Panc1 (cell line): ENCODE data around the gene TMEM39B. TPM values are rescaled to one million over a fixed set of nuclear protein-coding genes. Genes with fewer than 3 reads are reported as not detected.

ENCODE experiments used
- ATAC-seq: fragments of 200-7000 bp; cut with Tn5 transposase; 2 replicates; pipeline ENCODE4 v1.9.1; 2020; ENCODE audit warnings: mild to moderate bottlenecking, moderate library complexity
- BruUV-seq: library from RNA; stranded (reverse); fragments of 400-500 nt; replicated peaks from 2 replicates; lab custom pipeline; 2021; lab: Mats Ljungman, UMichigan
- CTCF ChIA-PET: fragments of 300-600 bp; sonication (Branson Sonifier 250); formaldehyde crosslinking; loops from one replicate; lab custom pipeline; 2022; ENCODE audit warnings: antibody characterized with exemption; lab: Charles Lee
- POLR2A ChIA-PET: fragments of 300-600 bp; sonication (Branson Sonifier 250); formaldehyde crosslinking; loops from one replicate; lab custom pipeline; 2022; ENCODE audit warnings: antibody characterized with exemption; lab: Charles Lee
- DNase-seq: peaks from one replicate; pipeline ENCODE4 v3.0.0-alpha.2; 2010; ENCODE audit warnings: low read depth, low spot score
- H3K27ac ChIP-seq: 2 replicates; pipeline ENCODE4 v1.5.1; 2011; ENCODE audit warnings: mild to moderate bottlenecking, low read length, inconsistent platforms
- H3K27me3 ChIP-seq: fragments of 200-500 bp; sonication (Bioruptor generic); 2 replicates; pipeline ENCODE4 v1.6.0; 2014; ENCODE audit warnings: low read length, inconsistent platforms; ENCODE audit not compliant: control insufficient read depth, insufficient read depth
- H3K36me3 ChIP-seq: fragments of 200-500 bp; sonication (Bioruptor generic); 2 replicates; pipeline ENCODE4 v1.5.1; 2014; ENCODE audit warnings: inconsistent platforms, mild to moderate bottlenecking, low read length, moderate library complexity; ENCODE audit not compliant: control insufficient read depth, insufficient read depth
- H3K4me1 ChIP-seq: 2 replicates; pipeline ENCODE4 v1.5.1; 2011; ENCODE audit warnings: inconsistent platforms, mild to moderate bottlenecking, low read length, moderate library complexity; ENCODE audit not compliant: control insufficient read depth, insufficient read depth
- H3K4me3 ChIP-seq, 2 experiments: 2 replicates each; pipeline ENCODE4 v1.5.1; 2011 to 2012; ENCODE audit warnings: low read depth in 2 of 2, low read length in 2 of 2, mild to moderate bottlenecking in 2 of 2, inconsistent platforms in 1 of 2, moderate library complexity in 1 of 2
- H3K9me3 ChIP-seq: fragments of 200-500 bp; sonication (Bioruptor generic); 2 replicates; pipeline ENCODE4 v1.5.1; 2014; ENCODE audit warnings: low read depth, mild to moderate bottlenecking, inconsistent platforms, low read length, moderate library complexity; ENCODE audit not compliant: control insufficient read depth, insufficient read depth
- CTCF ChIP-seq: fragments of 450-650 bp; IDR thresholded peaks from 2 replicates; pipeline ENCODE4 v1.5.1; 2017; ENCODE audit warnings: mild to moderate bottlenecking
- POLR2AphosphoS5 ChIP-seq: IDR thresholded peaks from 2 replicates; pipeline ENCODE4 v1.6.1; 2012; ENCODE audit warnings: mild to moderate bottlenecking, low read depth, low read length, moderate library complexity
- SIN3A ChIP-seq: IDR thresholded peaks from 2 replicates; pipeline ENCODE4 v1.6.1; 2012; ENCODE audit warnings: low read depth, mild to moderate bottlenecking, low read length, moderate library complexity, borderline replicate concordance; ENCODE audit not compliant: insufficient read depth
- TCF7L2 ChIP-seq: IDR thresholded peaks from 2 replicates; pipeline ENCODE4 v1.6.1; 2011; ENCODE audit warnings: mild to moderate bottlenecking, low read depth, low read length, inconsistent platforms
- in situ Hi-C: cut with HindIII; loops from 2 replicates; pipeline ENCODE4 v1.10.0; 2016; ENCODE audit warnings: low sequenced_read_pairs, low pct_unique_long_range_greater_than_20kb
- intact Hi-C: fragments of 100-400 bp; cut with micrococcal nuclease; formaldehyde crosslinking; loops from one replicate; pipeline ENCODE4 v1.10.0; 2022; ENCODE audit not compliant: unreplicated experiment
- total RNA-seq: library from RNA; stranded (reverse); gene quantifications from one replicate; pipeline ENCODE4 v1.2.1, GENCODE V29; 2021; ENCODE audit not compliant: unreplicated experiment
- TF ChIP-seq, protein P1 (sequence below), 2 experiments: IDR thresholded peaks; 2 replicates each; pipeline ENCODE4 v1.6.1; 2011 to 2012; ENCODE audit warnings: low read depth in 2 of 2, control low read depth in 1 of 2, low read length in 1 of 2, mild to moderate bottlenecking in 1 of 2, moderate library complexity in 1 of 2; ENCODE audit not compliant: insufficient read depth in 1 of 2

TMEM39B gene
- total RNA-seq, 1 experiment from 2014 or later: 35.0 TPM

- POLR2A ChIA-PET: no interaction called here
- in situ Hi-C loops: no loop called here
- Histone ChIP-seq H3K36me3 (peaks cover 7% of the 10 kb centered on the region; the same call in 1 of the 2 replicates), H3K27me3 (no peaks in the 10 kb centered on the region), H3K4me1 (no peaks in the 10 kb centered on the region), H3K27ac (no peak overlapping the region), H3K4me3 (no peak overlapping the region), H3K9me3 (no peaks in the 10 kb centered on the region)
- CTCF ChIA-PET: no interaction called here
- no peak for DNase-seq
- BruUV-seq: no TSS peak
- ATAC-seq: no peak
- intact Hi-C loops: no loop called here
- TF ChIP-seq POLR2AphosphoS5 (0 out of 2 replicates have a peak, but pooled peaks have one; percentile 30), CTCF (no peak)
Measured at GRCh38 chr1:32104127-32104526, 31.4 kb downstream of the TMEM39B start.

DNA sequence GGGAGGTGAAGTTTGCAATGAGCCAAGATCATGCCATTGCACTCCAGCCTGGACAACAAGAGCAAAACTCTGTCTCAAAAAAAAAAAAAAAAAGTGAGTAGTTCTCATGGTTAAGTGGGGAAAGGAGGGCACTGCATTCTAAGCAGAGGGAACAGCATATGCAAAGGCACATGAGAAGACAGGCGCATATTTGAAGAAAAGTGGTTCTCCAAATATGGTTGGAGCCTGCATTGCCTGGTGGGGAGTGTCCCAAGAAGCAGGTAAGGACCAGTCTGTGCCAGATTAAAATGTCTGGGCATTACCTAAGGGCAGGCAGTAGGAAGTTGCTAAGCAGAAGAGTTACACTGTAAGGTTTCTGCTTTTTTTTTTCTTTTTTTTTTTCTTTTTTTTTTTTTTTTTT, 32.6 kb downstream of the TMEM39B start:
- Histone ChIP-seq H3K36me3 (peaks cover 7% of the 10 kb centered on the region; the same call in 1 of the 2 replicates), H3K27ac (no peak overlapping the region), H3K4me3 (no peak overlapping the region), H3K4me1 (peaks cover 2% of the 10 kb centered on the region; the same call in 1 of the 2 replicates), H3K9me3 (no peaks in the 10 kb centered on the region), H3K27me3 (no peaks in the 10 kb centered on the region)
- DNase-seq: no peak
- ChIA-PET CTCF (no interaction called here), POLR2A (no interaction called here)
- intact Hi-C loops (no loop called here), in situ Hi-C loops (no loop called here)
- TF ChIP-seq, protein P1, sequence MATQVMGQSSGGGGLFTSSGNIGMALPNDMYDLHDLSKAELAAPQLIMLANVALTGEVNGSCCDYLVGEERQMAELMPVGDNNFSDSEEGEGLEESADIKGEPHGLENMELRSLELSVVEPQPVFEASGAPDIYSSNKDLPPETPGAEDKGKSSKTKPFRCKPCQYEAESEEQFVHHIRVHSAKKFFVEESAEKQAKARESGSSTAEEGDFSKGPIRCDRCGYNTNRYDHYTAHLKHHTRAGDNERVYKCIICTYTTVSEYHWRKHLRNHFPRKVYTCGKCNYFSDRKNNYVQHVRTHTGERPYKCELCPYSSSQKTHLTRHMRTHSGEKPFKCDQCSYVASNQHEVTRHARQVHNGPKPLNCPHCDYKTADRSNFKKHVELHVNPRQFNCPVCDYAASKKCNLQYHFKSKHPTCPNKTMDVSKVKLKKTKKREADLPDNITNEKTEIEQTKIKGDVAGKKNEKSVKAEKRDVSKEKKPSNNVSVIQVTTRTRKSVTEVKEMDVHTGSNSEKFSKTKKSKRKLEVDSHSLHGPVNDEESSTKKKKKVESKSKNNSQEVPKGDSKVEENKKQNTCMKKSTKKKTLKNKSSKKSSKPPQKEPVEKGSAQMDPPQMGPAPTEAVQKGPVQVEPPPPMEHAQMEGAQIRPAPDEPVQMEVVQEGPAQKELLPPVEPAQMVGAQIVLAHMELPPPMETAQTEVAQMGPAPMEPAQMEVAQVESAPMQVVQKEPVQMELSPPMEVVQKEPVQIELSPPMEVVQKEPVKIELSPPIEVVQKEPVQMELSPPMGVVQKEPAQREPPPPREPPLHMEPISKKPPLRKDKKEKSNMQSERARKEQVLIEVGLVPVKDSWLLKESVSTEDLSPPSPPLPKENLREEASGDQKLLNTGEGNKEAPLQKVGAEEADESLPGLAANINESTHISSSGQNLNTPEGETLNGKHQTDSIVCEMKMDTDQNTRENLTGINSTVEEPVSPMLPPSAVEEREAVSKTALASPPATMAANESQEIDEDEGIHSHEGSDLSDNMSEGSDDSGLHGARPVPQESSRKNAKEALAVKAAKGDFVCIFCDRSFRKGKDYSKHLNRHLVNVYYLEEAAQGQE (IDR thresholded peaks at IDR 0.05; ENCODE audit: insufficient read depth in 1 of 2, low read depth in 2 of 2, low read length in 1 of 2): no peak
- TF ChIP-seq TCF7L2 (no peak), CTCF (no peak), POLR2AphosphoS5 (no peak), SIN3A (no peak)
- BruUV-seq: no TSS peak
- ATAC-seq: no peak
